HG02884 (cell line): ENCODE measurements around the gene PAQR3.
"Not testable (repeated sequence)": the region's sequence is repeated elsewhere in the genome, so short reads cannot be mapped to it uniquely, and the experiment has no call there.

Experiments used
- ATAC-seq: cut with Tn5 transposase; IDR thresholded peaks from one replicate; pipeline ENCODE4 v1.9.1; 2021; ENCODE audit warnings: mild to moderate bottlenecking, moderate library complexity; ENCODE audit not compliant: unreplicated experiment

The PAQR3 gene

GRCh38 chr4:78930016-78930629, 9.1 kb downstream of the PAQR3 start:
- no peak for ATAC-seq

DNA sequence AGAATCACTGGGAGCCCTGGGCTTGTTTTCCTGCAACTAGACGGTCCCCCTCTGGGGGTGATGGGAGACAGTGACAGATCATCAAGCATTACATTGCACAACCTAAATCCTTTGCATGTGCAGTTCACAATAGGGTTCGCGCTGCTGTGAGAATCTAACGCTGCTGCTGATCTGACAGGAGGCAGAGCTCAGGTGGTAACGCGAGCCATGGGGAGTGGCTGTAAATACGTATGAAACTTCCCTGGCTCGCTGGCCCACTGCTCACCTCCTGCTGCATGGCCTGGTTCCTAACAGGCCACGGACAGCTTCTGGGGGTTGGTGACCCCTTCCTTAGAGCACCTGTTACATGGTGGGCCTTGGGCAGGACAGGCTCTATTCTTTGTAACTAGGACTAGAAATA, 10.4 kb downstream of the PAQR3 start:
- no peak for ATAC-seq

GRCh38 chr4:78926826-78927225, 12.4 kb downstream of the PAQR3 start:
- no peak for ATAC-seq

DNA sequence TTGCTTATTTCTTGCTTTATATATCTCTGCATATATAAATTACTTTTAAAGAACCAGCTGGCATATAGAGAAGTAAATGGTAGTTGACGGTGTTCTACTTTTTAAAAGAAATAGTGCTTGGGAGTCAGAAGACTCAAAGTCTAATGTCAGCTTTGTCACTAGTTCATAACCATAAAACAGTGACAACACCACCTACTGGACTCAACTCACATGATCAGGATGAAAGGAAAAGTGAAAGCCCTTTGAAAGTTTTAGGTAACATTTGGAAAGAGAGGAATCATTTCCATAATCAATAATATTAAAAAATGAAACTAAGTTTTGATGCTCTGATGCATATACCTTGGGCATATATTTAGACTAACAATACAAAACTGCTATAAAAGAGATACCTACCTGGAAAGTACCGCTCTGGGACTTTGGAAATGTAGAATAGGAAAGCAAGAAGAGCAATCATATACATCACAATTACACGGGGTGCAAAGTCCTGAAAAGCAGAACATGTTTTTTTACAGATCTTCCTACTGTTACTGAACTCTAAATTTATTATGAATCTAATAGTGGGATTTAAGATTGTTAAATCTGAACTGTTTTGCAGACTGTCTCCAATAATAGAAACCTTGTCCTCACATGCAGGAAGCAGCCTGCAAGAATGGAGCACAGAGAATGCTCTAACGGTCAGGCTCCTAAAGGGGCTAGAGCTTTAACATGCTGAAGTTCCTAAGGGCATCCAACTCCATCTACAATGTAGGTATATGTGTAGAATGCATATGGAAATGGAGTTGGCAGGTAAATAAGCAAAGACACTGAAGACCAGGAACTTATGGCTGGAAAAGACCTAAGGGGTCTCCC, 15.6 kb downstream of the PAQR3 start:
- ATAC-seq: no peak

GRCh38 chr4:78922207-78922606, 17.0 kb downstream of the PAQR3 start:
- no peak for ATAC-seq

GRCh38 chr4:78910612-78911011, 28.6 kb downstream of the PAQR3 start:
- no peak for ATAC-seq

DNA sequence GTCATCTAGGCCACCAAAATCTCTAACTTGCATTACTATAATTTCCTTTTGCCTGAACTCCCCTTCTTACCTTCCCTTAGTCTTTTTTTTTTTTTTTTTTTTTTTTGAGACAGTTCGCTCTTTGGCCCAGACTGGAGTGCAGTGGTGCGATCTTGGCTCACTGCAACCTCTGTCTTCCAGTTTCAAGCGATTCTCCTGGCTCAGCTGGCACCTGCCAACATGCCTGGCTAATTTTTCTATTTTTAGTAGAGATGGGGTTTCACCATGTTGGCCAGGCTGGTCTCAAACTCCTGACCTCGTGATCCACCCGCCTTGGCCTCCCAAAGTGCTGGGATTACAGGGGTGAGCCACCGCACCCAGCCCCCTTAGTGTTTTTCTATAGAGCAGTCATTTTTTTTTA, 30.3 kb downstream of the PAQR3 start:
- not testable (repeated sequence) for ATAC-seq

- no peak for ATAC-seq
Observed at GRCh38 chr4:78907638-78908037, 31.6 kb downstream of the PAQR3 start.

- no peak for ATAC-seq
Observed at GRCh38 chr4:78904143-78904542, 35.1 kb downstream of the PAQR3 start.

- ATAC-seq: no peak
Observed at GRCh38 chr4:78902298-78902697, 36.9 kb downstream of the PAQR3 start.

DNA sequence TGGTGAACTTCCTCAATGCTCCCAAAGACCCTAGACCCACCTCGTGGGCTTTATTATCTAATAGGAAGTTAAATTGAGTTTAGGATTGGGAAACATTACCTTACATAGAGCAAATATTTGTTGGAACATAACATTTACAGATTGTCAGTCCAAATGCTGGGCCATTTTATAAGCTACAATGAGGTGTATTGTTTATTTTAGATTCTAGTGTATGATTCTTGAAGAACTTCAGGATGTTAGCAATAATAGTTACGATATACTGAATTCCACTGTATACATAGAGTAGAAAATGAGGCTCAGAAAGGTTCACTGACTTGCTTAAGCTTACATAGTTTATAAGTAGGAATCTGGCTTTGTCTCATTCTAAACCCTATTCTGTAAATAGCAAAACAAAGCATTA, 37.4 kb downstream of the PAQR3 start:
- no peak for ATAC-seq

- ATAC-seq: no peak
Observed at GRCh38 chr4:78899302-78899701, 39.9 kb downstream of the PAQR3 start.

- ATAC-seq: no peak
Observed at GRCh38 chr4:78889955-78890354, 49.3 kb downstream of the PAQR3 start.

- ATAC-seq: no peak
Observed at GRCh38 chr4:78885598-78885997, 53.6 kb downstream of the PAQR3 start.

DNA sequence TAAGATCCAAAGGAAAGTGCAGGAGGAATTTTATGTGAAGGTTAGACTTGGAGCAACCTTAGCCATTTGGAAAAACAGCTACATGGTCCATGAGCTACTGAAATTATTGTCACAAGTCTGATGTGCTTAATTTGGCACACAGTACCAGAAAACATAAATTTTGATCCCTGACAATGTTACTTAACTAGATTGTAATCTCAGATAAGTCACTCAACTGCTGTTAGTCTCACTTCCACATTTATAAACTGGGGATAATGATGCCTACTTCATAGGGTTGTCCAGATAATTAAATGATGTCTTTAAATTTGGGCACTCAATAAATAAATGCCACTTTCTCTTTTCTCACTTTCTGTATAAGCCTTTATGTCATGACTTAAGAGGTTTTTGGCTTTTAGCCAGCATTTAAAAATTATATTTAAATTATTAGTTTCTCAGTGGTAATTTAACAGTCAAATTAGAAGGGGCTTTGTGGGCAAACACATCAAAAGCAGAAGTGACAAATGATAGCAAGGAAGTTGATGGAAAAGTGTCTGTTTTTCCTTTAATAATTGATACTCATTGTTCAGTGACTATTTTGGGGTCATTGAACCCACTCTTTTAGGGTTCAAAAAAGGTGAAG, 58.3 kb downstream of the PAQR3 start:
- ATAC-seq: no peak

DNA sequence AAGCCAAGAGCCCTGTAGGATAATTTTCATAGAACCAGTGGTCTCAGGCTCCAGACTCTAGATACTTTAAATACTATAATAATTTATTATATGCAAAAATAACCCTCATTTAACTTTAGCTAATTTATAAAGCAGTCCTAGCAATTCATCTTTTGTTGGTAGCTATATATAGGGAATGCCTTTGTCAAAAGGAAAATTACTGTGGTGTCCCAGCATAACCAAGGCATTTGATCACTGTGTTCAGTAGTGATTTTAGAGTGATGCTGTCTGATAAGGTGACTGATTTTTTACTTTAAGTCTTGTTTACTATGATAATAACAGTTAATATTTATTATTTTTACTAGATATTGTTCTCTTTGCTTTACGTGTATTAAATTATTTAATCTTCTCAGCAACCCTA, 61.2 kb downstream of the PAQR3 start:
- no peak for ATAC-seq

- ATAC-seq: no peak
Observed at GRCh38 chr4:78876568-78877320, 62.5 kb downstream of the PAQR3 start.

- ATAC-seq: no peak
Observed at GRCh38 chr4:78870056-78870455, 69.2 kb downstream of the PAQR3 start.

DNA sequence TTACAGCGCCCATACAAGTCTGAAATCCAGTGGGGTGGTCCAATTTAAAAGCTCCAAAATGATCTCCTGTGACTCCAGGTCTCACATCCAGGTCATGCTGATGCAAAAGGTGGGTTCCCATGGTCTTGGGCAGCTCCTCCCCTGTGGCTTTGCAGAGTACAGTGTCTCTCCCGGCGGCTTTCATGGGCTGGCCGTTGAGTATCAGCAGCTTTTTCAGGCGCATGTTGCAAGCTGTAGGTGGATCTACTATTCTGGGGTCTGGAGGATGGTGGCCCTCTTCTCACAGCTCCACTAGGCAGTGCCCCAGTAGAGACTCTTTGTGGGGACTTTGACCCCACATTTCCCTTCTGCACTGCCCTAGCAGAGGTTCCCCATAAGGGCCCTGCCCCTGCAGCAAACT, 70.5 kb downstream of the PAQR3 start:
- not testable (repeated sequence) for ATAC-seq

DNA sequence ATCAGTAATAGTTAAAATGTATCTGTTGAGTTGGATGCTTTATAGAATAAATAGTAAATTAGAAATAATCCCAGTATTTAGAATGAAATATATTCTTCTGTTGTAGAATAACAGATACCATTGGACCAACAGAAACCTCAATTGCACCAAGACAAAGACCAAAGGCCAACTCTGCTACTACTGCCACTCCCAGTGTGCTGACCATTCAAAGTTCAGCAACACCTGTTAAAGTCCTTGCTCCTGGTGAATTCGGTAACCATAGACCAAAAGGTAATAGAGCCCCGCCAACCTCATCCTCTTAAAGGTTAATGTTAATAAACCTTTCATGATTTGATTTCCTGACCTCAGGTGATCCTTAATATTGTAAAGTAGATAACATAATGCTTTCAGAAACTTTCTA, 73.8 kb downstream of the PAQR3 start:
- ATAC-seq: no peak

DNA sequence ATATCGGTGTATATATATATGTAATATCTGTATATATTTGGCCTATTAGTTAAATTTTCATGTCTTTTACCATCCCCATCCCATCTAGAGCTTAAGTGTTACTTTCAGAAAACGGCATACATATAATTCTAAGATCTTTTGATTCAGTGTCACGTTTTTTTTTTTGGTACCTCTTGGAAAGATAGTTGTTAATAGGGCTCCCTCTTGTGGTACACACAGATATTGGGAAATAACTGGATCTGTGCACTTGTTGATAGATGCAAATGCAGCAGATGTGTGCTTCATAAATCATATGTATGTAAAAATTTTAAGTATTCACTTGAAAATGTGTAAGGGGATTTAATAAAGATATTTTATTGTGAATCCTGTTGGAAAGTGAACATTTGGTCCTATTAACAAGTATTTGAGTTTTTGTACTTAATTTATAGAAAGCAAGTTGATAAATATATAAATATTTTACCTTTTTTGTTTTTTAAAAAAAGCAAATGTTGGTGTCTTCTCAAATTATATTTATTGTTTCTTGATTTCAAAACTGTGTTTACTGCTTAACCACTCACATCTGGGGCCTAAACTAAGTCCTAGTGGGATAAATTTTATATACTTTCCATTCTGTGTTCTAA, 74.7 kb downstream of the PAQR3 start:
- ATAC-seq: peak; percentile 62
